NCI-H187 (cell line): ENCODE data around the gene PPL.

Experiments
- DNase-seq, 2 experiments: peaks; one replicate each; lab custom pipeline; 2025; lab: John Stamatoyannopoulos, UW

The PPL gene

DNA sequence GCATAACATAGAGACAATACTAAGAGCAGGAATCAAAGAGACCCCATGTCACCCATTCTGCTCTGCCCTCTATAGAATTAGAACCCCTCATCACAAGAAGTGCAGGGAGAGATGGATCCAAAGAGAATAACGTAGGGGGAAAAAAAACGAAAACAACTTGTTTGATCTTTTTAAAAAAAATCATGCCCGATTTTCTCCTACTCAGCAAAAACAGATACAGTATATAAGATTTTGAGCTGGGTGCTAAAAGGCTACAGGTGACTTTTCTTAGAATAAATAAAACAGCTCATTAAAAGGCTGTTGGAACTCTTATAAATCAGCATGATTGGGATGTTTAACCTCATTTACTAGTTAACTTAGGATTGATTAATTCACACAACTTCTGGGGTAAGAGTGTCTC, 72.2 kb downstream of the PPL start:
- DNase-seq: no peak

DNA sequence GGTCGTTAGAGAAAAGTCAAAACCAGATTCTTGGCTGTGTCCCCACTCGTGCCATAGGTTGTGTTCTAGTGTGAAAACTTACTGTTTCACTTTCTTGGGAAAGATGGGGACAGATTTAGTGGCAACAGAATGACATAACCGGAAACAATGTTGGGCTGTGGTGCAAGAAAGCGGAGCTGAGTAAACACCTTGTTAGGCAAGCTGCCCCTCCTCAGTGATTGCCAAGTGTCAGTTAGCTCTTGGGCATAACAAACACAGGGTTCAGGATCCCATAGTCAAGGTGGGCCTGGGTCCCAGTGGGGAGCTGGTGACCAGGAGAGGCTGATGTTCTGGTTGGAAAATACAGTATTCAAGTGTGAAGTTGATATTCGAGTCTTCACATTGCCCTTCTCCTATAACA, 74.3 kb downstream of the PPL start:
- DNase-seq: no peak

DNA sequence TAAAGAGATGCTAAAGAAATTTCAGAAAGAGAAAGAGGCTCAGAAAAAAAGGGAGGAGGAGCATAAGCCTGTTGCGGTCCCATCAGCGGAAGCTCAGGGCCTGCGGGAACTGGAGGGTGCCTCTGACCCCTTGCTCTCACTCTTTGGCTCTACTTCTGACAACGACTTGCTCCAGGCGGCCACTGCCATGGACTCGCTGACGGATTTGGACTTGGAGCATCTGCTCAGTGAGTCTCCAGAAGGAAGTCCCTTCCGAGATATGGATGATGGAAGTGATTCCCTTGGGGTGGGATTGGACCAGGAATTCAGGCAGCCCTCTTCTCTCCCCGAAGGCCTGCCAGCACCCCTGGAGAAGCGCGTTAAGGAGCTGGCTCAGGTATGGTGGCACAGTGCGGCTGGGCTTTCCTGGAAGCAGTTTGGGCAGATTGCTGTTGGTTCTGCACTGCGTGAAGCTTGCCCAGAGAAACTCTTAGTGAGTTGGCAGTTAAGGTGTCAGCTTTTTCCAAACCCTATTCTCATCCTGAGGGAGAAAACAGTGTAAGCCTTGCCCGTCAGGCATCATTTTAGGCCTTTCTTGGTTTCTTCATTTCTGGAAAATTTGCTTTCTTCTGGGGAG, 76.1 kb downstream of the PPL start:
- no peak for DNase-seq

DNA sequence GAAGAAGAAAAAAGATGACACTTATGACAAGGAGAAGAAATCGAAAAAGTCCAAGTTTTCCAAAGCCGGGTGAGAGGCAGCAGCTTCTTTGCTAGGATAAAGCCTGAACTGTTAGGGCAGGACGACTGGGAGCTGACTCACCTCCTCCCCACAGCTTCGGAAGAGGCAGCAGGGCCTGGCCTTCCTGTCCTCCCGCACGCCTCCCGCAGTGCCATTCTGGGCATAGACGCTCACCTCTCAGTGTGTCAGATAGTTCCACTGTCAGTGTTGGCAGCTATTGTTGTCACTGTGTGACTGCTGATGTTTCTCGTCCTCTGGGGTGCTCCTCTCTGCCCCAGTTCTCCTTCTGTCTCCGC, 77.1 kb downstream of the PPL start:
- no peak for DNase-seq

DNA sequence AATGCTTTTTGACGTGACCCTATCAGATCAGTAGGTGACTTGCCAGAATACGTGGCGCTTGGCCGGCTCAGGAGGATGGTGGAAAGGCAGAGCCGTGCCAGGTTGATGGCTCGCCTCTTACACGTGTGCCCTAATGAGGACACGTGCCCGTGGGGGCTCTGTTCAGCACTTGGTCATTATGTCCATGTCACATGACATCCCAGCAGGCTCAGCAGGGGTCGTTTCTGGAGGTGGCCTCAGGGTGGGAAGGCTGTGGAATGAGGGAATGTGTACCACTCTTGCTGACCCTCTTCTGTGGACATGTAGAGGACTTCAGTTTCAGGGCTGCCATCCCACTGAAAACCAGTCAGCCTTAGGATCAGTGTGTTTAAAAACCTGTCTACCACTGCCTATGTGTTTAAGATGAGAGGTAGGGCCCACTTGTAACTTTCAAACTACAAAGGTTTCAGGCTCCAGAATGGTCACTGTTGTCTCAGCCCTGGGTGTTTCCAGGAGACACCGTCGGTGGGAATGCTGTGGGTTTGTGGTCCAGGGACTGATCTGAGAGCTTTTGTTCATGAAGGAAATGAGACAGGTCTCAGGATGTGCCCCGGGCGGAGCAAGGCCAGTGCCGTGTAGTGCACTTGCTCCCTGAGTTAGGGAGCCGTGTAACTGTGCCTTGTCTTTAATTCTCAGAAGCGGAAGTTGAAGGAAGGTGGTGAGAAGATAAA, 77.6 kb downstream of the PPL start:
- no peak for DNase-seq

DNA sequence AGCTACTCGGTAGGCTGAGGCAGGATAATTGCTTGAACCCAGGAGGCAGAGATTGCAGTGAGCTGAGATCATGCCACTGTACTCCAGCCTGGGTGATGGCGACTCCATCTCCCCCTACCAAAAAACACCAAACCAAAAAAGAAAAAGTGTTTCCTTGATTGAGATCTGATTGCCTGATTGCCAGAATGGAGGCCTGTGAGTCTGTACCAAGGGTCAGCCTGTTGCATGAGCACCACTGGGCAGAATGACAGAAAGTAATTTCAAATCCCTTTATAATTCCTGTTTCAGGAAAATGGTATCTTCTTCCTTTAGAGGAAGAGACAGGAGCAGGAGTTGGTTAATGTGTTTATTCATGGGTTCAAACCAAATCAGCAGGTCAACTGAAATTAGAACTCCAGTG, 81.1 kb downstream of the PPL start:
- DNase-seq: no peak

DNA sequence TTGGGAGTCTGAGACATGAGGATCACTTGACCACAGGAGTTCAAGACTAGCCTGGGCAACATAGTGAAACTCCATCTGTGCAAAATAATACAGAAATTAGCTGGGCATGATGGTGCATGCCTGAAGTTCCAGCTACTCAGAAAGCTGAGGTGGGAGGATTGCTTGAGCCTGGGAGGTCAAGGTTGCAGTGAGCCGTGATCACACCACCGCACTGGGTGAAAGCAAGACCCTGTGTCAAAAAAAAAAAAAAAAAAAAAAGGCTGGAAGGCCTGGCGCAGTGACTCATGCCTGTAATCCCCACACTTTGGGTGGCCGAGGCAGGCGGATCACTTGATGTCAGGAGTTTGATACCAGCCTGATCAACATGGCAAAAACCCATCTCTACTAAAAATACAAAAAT, 81.6 kb downstream of the PPL start:
- no peak for DNase-seq

DNA sequence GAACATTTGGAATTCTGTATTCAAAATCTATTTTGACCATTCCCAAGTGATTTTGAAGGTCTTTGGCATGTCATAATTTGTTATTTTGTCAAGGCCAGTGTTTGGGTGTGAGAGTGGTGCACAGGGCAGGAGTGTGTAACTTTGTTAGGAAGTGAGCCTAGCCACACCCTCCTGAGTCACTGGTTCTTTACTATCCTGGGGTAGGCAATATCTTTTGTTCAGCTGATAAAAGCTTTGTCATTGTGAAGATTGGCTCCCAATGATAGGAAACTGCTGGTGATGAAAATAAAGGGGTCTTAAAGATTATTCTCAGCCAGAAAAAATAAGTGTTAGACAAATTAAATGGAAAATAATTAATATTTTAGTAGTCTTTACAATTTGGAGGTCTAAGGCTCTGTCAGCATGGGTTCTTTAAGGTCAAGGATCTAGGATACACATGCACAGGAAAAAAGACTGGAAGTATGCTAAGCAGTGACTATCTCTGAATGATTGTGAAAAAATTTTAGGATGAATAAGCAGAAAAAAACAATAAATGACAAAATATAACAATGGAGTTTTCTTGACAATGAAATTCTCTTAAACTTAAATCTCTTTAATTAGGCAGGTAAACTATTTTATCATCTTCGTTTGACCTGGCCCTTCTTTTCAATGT, 84.6 kb downstream of the PPL start:
- DNase-seq: no peak

DNA sequence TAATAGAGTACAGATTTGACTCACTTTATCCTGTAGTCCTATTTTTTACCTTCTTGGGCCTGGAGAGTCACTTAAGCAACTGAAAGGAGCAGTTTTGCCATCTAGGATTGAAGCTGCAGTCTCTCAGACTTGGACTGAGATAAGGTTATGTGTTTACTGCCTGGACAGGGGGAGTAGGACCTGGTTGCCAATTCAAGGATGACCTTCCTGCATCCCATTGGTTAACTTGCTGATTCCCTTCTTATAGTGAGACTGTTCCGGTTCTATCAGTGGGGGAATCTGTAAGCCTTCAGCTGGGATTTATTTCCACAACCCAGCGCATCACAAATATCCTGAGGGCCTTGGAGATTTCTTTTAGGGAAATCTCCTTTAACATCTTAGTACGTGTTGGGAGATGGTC, 86.7 kb downstream of the PPL start:
- no peak for DNase-seq

DNA sequence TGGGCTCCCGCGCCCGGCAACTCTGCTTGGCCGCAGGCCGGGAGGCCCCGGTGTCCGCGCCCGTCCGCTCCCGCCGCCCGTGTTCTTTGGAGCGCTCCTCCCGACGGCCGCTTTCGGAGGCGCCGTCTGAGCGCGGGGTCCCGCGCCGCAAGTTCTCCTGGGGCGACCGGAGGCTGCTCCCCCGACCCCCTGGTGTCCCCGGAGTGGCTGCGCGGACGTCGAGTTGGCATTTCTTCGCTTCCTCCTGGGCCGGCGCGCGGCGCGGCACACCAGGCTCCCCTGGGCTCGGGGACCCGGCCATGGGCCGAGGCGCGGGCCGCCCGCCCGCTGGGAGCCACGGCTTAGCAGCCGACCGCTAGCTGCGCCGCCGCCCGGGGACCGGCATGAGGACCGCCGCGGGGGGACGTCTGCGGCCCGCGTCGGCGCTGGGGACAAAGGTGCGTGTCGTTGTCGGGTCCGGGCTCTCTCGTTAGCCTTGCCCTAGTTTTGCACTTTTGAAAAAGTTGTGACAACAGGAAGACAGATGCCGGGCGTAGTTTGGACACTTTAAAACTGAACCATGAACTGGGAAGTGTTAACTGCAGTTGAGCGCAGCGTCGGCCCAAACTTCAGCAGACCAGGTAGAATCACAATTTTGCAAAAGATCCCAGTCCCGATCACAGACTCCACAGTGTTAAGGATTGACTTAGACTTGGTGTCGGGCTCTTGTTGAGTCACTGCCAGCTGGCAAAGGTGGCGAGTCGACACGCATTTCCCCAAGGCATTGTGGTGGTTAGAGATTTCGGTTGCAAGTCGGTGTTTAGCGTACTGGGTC, 89.0 kb downstream of the PPL start:
- DNase-seq: no peak

DNA sequence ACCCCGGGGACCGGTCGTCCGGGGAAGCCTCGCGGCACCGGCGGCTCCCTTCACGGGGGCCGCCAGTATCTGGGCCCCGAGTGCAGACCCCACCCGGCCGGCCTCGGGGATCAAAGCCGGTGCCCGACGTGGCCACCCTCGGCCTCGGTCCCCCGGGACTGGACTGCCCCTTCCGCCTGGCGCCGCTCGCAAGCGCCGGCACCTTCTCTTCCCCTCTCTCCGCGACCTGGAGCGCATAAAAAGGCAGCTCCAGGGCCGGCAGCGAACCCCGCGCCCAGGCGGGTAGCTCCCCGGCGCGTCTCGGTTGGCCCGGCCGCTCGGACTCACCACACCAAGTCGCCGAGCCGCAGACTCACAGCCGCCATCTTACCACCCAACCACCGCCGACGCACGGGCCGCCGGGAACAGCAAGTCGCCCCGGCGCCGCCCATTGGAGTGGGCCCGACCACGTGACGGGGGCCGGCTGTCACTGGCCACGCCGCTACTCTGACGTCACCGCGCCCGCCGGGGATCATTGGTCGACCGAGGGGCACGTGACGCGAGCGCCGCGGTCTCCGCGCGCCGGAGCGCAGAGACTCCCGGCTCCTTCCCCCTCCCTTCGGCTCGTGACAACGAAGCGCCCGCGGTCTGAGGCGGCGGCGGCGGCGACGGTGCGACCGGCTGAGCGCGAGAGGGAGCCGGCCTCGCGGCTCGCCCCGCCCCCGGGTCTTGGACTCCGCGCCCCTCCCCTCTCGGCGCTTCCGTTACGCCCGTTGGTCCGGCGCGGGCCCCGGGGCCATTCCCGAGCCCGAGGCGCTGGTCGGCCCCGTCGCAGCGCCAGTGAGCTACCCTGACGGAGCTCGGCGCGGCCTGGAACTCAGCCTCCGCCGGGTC, 89.8 kb downstream of the PPL start, which contains the start of the genes GLYR1 and UBN1:
TSS of gene GLYR1 (minus strand) at position 388 of the 873 bp plus-strand sequence. CDS start at position 365, 23 bp downstream.
TSS of gene UBN1 (plus strand) at position 581 of the 873 bp plus-strand sequence. CDS start 5,437 bp downstream, outside the sequence.
- peak; percentile 63 to 88 for DNase-seq

DNA sequence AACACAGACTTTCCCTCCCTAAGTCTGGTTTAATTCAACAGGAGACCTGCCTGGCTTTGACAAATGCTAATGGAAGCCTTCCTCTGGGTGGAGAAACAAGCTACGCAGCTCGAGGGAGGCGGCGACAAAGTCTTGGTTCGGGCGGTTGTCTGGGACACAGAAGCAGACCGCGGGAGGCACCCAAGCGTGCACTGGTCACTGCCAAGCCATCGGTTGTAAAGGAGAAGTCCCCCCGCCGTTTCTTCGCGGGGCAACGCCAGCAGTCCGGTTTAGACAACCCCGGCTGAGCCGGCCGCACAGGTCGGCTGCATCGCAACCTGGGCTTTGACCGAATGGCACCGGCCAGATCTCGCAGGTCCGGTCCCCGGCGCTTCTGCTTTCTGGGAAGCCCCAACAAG, 90.4 kb downstream of the PPL start:
- no peak for DNase-seq

DNA sequence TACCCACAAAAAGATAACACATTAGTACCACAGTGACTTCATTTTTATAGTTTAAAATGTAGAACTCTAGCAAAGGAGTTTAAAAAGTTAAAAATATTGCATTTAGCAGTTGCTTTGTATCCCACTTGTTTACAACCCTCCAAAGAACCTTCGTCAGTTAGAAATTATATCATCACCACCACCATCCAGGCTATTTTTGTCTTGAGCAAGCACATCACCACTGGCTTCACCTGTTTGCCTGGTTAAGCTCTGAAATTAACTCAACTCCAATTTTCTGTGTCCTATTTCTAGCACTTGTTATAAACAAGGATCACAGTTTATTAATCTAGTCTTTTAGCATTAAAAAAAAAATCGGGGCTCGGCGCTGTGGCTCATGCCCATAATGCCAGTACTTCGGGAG, 96.0 kb downstream of the PPL start:
- no peak for DNase-seq

DNA sequence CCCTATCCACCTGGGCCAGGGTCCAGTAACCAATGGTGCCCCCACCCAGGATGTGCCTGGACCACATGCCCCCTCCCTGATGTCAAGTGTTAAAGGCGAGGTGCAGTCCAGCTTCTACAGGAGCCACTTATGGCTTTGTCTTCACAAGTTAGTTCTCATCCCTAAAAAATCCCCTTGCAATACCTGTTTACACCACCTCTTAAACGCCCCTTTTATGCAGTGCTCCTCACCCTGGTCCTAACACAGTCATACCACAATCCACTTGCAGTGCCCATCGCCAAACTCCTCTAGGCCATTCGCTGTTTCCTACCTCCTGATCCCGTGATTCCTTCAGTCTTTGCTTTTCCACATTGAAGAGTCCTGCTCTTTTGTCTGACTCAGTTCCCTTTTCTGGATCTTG, 97.0 kb downstream of the PPL start:
- DNase-seq: no peak

DNA sequence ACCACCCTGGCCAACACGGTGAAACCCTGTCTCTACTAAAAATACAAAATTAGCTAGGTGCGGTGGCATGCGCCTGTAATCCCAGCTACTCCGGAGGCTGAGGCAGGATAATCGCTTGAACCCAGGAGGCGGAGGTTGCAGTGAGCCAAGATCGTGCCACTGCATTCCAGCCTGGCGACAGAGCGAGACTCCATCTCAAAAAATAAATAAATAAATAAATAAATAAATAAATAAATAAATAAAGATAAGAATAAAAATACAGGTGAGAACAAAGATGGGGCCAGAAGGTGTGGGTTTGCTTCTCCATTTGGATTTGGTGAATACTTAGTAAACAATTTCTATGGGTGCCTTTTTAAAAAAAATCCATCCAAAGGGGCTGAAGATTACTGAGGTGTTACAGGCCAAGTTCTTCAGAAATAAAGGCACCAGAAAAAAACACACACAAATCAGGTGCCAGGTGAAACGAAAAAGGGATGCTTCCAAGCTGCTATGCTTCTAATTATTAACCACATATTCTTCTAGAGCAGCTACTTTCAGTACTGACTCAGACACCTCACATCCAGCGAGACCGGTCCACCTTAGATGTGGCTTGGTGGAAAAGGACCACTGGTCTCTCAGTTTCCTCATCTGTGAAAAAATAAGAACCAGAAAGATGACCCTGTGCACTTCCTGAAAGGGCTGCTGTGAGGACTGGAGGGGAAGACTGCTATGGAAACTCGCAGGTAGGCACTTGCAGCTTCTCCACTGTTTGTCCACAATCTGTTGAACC, 99.0 kb downstream of the PPL start:
- no peak for DNase-seq

DNA sequence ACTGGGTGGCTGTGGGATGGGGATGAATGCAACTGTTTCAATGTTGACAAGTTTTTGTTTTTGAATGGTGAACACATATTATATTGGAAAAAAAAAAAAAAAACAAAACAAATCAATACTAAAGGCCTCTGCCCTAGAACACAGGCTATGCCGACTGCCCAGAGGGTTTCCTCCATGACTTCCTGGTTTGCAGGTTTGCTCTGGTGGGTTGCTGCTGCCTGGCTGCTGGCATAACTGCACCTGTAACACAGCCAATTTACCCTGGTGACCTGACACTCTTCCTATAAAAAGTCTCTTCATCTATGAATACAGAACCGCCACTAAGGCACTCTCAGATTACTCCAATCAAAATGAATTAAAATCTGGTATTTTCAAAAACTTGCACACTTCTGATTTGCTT, 100.2 kb downstream of the PPL start:
- DNase-seq: no peak

DNA sequence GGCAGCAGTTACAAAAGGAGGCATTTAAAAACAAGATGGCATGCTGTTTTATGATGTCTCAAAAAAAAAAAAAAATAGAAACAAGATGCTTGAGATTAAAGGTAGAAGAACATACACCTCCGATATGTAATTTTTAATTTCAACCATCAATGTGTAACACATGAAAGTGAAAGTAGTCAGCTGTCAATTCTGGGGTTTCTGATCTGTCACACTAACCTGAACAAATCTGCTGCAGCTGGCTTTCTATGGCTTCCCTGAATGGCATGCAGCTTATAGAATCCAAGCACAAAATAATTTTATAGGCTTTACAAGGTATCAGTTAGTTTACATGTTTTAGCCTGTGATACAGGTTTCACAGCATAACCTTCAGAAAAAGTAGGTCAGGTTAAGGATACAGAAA, 103.4 kb downstream of the PPL start:
- no peak for DNase-seq

DNA sequence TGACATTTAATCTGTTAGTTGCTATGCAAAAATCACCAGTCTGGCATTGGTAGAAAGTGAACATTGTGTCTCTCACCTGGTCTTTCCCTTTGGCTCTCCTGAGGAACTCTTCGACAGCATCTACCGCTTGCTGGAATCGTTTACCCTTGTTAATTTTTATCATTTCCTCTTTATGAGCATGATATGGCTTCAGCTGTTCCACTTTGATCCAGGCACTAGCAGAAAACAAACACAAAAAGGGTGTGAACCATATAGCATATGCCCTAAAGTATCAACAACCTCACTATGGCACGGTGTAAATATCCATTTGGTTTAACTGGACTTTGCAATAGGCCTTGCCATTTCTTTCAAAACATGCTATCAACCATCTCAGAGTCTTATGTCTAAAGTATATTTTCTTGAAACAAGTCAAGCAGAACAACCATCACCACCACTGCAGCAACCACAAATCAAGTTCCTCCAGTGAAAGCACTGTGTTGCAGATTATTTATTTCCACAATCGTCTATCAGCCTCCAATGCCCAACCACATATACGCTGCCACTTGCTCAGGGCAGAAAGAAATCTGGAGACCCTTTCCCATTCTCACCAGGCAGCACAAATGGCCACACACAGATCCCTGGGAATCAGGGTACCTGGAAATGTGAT, 104.1 kb downstream of the PPL start:
- no peak for DNase-seq
